ENCODE measurements around the gene MTCL1. TPM values are rescaled to one million over a fixed set of nuclear protein-coding genes. Genes with fewer than 3 reads are reported as not detected.

Gene MTCL1
- total RNA-seq, 1 experiment from 2014 or later = 11.2 TPM

- no peak overlapping the region for H3K4me3 ChIP-seq (ENCODE audit: low read depth, low read length, poor library complexity, severe bottlenecking)
- no peaks in the 10 kb centered on the region for H3K36me3 ChIP-seq (ENCODE audit: insufficient read depth, low read length, poor library complexity, severe bottlenecking)
- BruUV-seq (replicated peaks) = no TSS peak
- no peaks in the 10 kb centered on the region for H3K27me3 ChIP-seq (replicated peaks; ENCODE audit: insufficient read depth, low read depth, low read length, poor library complexity)
- TF ChIP-seq EZH2 (IDR thresholded peaks at IDR 0.05; ENCODE audit: borderline replicate concordance, low read depth, low read length, poor library complexity, severe bottlenecking) (no peak), CTCF (conservative IDR thresholded peaks at IDR 0.05; ENCODE audit: low read depth, low read length) (no peak)
- no peaks in the 10 kb centered on the region for H3K4me1 ChIP-seq (ENCODE audit: insufficient read depth, low read length, poor library complexity, severe bottlenecking)
- no peaks in the 10 kb centered on the region for H3K9me3 ChIP-seq (ENCODE audit: low read depth, low read length, poor library complexity, severe bottlenecking)
- intact Hi-C loops (cut with micrococcal nuclease; ENCODE audit: unreplicated experiment) = loop anchor here (10.0 kb wide), 1 partner anchor 93 kb away; no protein-coding TSS in a partner anchor
- H3K27ac ChIP-seq (ENCODE audit: low read depth, low read length, poor library complexity, severe bottlenecking) = no peak overlapping the region
- CTCF ChIA-PET = no interaction called here
- POLR2A ChIA-PET (ENCODE audit: low non-redundant PET) = no interaction called here
- DNase-seq (ENCODE audit: low spot score) = peak; percentile 58
Measured at GRCh38 chr18:8721716-8722115, 16.4 kb downstream of the MTCL1 start.

GRCh38 chr18:8722946-8723820 is 17.8 kb downstream of the MTCL1 start:
- H3K27me3 ChIP-seq (replicated peaks; ENCODE audit: insufficient read depth, low read depth, low read length, poor library complexity) = no peaks in the 10 kb centered on the region
- DNase-seq (ENCODE audit: low spot score) = no peak
- TF ChIP-seq EZH2 (IDR thresholded peaks at IDR 0.05; ENCODE audit: borderline replicate concordance, low read depth, low read length, poor library complexity, severe bottlenecking) (no peak), CTCF (conservative IDR thresholded peaks at IDR 0.05; ENCODE audit: low read depth, low read length) (no peak)
- H3K4me1 ChIP-seq (ENCODE audit: insufficient read depth, low read length, poor library complexity, severe bottlenecking) = no peaks in the 10 kb centered on the region
- no peak overlapping the region for H3K4me3 ChIP-seq (ENCODE audit: low read depth, low read length, poor library complexity, severe bottlenecking)
- no peaks in the 10 kb centered on the region for H3K36me3 ChIP-seq (ENCODE audit: insufficient read depth, low read length, poor library complexity, severe bottlenecking)
- no peaks in the 10 kb centered on the region for H3K9me3 ChIP-seq (ENCODE audit: low read depth, low read length, poor library complexity, severe bottlenecking)
- no TSS peak for BruUV-seq (replicated peaks)
- CTCF ChIA-PET = no interaction called here
- H3K27ac ChIP-seq (ENCODE audit: low read depth, low read length, poor library complexity, severe bottlenecking) = no peak overlapping the region
- POLR2A ChIA-PET (ENCODE audit: low non-redundant PET) = no interaction called here
- intact Hi-C loops (cut with micrococcal nuclease; ENCODE audit: unreplicated experiment) = loop anchor here (10.0 kb wide), 1 partner anchor 92 kb away; no protein-coding TSS in a partner anchor

GRCh38 chr18:8724452-8724851 is 19.1 kb downstream of the MTCL1 start:
- POLR2A ChIA-PET (ENCODE audit: low non-redundant PET) = no interaction called here
- intact Hi-C loops (cut with micrococcal nuclease; ENCODE audit: unreplicated experiment) = loop anchor here (10.0 kb wide), 1 partner anchor 90 kb away; no protein-coding TSS in a partner anchor
- Histone ChIP-seq H3K4me3 (ENCODE audit: low read depth, low read length, poor library complexity, severe bottlenecking) (no peak overlapping the region), H3K27me3 (replicated peaks; ENCODE audit: insufficient read depth, low read depth, low read length, poor library complexity) (no peaks in the 10 kb centered on the region), H3K4me1 (ENCODE audit: insufficient read depth, low read length, poor library complexity, severe bottlenecking) (no peaks in the 10 kb centered on the region), H3K9me3 (ENCODE audit: low read depth, low read length, poor library complexity, severe bottlenecking) (no peaks in the 10 kb centered on the region), H3K36me3 (ENCODE audit: insufficient read depth, low read length, poor library complexity, severe bottlenecking) (no peaks in the 10 kb centered on the region), H3K27ac (ENCODE audit: low read depth, low read length, poor library complexity, severe bottlenecking) (no peak overlapping the region)
- no TSS peak for BruUV-seq (replicated peaks)
- CTCF ChIA-PET = no interaction called here
- no peak for DNase-seq (ENCODE audit: low spot score)
- TF ChIP-seq CTCF (conservative IDR thresholded peaks at IDR 0.05; ENCODE audit: low read depth, low read length) = no peak

Data from A673 (cell line).